HG03196 (cell line): ENCODE data around the gene SNX32.
"Not testable (repeated sequence)": the region's sequence is repeated elsewhere in the genome, so short reads cannot be mapped to it uniquely, and the experiment has no call there.

Experiments
- ATAC-seq: cut with Tn5 transposase; IDR thresholded peaks from one replicate; pipeline ENCODE4 v1.9.1; 2021; ENCODE audit not compliant: unreplicated experiment

The SNX32 gene

DNA sequence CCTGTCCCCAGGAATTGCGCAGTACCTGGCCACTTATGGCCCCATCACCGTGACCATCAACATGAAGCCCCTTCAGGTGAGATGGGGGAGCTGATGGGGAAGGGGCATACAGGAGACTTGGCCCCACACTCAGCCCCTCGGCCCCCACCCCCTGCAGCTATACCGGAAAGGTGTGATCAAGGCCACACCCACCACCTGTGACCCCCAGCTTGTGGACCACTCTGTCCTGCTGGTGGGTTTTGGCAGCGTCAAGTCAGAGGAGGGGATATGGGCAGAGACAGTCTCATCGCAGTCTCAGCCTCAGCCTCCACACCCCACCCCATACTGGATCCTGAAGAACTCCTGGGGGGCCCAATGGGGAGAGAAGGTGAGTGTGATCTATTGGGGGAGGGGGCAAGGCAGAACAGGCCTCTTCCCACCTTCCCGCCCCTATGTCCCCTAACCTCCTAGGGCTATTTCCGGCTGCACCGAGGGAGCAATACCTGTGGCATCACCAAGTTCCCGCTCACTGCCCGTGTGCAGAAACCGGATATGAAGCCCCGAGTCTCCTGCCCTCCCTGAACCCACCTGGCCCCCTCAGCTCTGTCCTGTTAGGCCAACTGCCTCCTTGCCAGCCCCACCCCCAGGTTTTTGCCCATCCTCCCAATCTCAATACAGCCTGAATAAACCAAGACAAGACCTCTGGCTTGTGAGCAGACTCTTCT lies 49.4 kb downstream of the SNX32 start:
- ATAC-seq: no peak

DNA sequence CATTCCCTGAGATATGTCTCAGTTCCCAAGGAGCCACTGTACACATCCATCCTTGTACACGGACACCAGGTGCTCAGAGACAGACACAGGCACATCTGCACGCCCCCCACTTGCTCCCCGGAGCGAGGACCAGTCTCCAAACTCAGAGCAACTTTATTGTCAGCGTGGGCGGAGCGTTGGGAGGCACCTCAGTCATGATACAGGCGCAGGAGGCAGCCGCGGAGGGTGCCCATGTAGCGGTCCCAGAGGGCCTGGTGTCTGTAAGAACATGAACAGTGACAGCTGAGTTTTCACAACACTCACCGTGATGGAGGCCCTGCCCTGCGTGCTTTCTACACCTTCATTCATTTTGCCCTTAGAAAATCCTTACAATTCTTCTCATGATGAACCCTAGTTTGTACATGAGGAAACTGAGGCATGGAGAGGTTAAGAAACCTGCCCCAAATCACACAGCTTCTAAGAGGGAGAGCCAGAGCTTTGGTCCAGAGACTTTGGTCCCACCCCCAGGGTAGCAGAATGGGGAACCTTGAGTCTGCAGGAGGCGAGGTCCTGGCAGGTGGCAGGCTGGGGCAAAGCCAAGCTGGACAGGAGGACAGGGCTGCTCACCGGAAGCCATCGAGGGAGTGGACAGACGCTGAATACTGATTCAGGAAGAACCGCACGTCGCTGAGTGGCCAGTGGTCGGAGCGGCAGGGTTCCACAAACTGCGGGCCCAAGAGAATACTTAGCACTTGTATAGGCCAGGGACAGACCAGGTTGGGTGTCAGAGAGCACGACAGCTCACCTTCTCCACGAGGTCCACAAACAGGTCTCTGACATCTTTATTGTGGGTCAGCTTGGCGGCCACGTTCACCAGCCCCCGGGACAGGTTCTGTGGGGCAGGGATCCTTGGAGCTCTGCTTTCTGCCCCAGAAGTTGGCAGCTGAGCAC lies 50.3 kb downstream of the SNX32 start:
- no peak for ATAC-seq

DNA sequence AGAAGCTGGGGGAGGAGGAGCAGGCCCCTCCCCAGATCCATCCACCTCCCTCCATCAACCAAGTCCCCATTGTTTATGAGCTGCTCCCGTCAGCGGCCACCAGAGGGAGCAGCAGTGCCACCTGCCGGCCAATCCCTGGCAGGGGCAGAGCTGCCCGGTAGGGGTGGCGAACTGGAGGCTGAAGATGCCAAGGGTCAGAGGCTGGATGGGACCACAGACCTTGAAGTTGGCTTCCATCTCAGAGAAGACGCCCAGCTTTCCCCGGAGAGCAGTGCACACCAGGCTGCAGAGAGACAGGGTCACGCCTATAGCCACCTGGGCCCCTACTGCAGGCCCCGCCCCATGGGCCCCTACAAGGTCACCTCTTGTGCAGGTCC lies 50.9 kb downstream of the SNX32 start:
- no peak for ATAC-seq

DNA sequence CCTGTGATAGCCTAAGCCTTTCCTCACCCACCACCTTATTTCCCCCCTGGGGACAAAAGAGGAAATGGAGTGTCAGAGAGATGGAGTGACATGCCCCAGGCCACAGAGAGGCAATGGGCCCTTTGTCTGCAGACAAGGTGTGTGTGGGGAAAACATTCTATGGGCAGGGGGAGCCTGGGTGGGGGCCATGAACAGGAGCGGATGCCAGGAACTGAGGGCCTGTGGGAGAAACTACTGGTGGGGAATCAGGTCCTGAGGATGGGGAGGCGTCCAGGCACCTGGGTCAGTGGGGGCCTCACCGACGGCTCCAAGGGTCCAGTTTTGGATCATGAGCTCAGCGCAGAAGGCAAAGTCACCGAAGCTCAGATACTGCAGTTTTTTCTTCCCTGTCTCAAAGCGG lies 51.5 kb downstream of the SNX32 start:
- ATAC-seq: no peak

DNA sequence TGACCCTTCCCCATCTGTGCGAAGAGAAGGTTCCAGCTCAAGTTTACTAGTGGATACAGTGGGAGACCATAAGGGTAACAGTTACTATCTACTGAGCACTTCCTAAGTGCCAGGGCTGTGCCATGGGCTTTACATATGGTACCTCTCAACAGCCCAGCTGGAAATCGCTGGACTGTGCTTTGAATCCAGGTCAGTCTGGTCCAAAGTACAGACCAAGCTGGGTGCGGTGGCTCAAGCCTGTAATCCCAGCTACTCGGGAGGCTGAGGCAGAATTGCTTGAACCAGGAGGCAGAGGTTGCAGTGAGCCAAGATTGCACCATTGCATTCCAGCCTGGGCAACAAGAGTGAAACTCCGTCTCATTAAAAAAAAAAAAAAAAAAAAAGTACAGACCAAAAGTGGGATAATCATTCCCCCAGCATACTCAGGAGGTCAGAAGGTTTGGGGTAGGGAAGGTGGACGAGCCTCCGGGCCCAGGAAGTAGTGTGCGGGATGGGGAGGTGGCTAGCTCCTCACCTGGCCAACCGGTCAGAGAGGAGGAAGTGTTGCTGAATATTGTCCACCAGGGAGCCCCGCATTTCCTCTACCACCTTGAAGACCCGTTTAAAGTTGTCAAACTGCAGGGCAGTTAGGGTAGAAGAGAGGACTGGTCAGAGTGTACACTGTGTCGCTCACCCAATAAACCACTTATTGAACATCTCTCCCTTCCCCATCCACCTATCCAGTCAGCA lies 52.2 kb downstream of the SNX32 start:
- no peak for ATAC-seq

DNA sequence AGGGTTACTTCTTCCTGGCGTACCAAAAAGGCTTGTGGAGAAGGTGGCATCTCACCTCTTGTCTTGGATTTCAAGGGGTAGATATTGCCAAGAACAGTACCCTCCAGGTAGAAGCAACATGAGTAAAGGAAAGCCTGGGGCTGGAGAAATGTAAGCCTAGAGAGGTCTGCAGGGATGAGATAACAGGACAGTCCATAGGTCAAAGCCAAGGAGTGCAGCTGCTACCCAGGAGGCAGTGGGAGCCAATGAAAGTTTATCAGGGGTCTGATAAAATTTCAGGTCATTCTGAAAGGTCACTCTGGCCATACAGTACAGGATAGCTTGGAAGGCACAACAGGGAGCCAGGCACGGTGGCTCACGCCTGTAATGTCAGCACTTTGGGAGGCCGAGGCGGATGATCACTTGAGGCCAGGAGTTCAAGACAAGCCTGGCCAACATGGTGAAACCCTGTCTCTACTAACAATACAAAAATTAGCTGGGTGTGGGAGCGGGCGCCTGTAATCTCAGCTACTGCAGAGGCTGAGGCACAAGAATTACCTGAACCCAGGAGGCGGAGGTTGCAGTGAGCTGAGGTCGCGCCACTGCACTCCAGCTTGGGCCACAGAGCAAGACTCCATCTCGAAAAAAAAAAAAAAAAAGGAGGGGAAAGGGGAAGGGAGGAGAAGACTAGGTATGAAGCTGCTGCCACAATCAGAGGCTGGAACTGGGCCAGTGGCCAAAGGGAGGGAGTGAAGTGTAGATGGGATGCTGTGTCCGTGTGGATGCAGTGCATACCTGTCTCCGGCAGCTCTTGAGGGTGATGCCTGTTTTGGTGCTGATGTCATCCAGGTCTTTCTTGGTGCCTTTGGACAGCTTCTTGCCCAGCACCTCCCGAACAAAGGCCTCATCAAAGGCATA lies 53.3 kb downstream of the SNX32 start:
- no peak for ATAC-seq

DNA sequence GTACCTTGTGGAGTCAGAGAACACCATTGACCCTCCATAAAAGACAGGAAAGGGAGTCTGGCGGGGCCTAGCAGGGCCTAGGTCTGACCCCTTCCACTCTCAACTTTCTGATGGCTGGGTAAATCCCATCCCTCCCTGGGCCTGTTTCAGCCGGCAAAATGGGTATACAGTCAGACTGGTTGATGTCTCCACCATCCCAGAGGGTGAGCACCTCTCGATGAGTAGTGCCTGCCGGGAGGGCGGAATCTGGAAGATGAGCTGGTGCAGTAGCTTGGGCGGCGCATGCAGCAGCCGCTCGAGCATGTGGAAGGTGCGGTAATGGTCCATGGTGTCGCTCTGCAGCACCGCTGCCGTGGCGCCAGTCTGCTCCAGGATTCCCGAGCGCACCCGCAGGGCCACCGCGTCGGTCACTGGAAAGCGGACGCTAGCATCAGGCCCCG lies 54.0 kb downstream of the SNX32 start:
- ATAC-seq: peak; percentile 1

DNA sequence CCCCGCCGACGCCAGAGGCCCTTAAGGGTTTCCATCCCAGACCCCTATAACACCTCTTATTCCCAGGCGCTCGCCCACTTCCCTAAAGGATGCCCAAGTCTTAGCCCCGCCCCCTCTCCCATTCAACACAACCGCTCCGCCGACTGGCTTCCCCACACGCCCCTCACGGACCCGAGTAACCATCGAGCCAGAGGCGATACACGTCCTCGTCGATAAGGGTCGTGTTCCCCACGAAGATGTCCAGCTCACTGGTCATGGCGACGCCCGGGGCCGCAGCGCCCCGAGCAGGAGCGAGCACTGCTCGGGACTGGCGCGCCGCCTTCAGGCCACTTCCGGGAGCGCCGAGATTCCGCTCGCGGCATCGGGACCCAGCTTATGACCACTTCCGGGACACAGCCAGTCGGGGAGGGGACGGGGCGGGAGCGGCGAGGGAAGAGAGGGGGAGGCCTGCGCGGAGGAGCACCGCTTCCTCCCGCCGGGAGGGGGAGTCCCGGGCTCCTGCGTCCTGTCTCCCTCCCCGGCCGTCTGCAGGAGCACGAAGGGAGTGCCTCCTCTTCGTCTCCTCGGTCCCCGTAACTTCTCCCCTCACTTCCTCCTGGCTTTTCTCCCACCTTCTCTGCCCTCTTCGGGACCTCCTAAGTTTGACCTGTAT lies 54.5 kb downstream of the SNX32 start, which contains the start of gene FIBP:
Gene FIBP, minus strand, starts transcription at position 309 of the 652 bp plus-strand sequence. Its CDS starts 53 bp downstream, at position 256.
- ATAC-seq: peak; percentile 43

DNA sequence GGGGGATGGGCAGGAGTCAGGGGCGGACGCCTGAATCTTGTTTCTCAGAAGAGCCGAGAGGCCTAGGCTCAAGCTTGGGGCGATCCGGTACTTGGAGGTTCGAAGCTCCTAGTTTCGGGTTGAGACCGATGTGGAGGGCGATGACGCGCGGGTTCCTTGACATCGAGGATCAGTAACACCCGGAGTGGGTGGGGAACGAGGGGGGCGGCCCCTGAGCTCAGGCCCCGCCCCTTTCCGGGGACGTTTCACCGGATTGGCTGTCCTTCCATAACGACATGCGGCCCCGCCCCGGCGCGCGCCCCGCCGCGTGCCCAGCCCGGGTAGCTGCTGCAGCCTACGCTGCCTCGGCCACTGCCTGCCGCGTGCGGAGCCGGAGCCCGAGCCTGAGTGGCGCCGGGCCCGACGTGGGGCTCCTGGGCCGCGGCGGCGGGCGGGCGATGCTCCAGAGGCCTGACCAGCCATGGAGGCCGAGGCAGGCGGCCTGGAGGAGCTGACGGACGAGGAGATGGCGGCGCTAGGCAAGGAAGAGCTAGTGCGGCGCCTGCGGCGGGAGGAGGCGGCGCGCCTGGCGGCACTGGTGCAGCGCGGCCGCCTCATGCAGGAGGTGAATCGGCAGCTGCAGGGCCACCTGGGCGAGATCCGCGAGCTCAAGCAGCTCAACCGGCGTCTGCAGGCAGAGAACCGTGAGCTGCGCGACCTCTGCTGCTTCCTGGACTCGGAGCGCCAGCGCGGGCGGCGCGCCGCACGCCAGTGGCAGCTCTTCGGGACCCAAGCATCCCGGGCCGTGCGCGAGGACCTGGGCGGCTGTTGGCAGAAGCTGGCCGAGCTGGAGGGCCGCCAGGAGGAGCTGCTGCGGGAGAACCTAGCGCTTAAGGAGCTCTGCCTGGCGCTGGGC lies 56.8 kb downstream of the SNX32 start, which contains the start of gene CCDC85B:
Gene CCDC85B, plus strand, starts transcription at position 350 of the 895 bp plus-strand sequence. Its CDS starts 111 bp downstream, at position 461.
- ATAC-seq: peak; percentile 43

DNA sequence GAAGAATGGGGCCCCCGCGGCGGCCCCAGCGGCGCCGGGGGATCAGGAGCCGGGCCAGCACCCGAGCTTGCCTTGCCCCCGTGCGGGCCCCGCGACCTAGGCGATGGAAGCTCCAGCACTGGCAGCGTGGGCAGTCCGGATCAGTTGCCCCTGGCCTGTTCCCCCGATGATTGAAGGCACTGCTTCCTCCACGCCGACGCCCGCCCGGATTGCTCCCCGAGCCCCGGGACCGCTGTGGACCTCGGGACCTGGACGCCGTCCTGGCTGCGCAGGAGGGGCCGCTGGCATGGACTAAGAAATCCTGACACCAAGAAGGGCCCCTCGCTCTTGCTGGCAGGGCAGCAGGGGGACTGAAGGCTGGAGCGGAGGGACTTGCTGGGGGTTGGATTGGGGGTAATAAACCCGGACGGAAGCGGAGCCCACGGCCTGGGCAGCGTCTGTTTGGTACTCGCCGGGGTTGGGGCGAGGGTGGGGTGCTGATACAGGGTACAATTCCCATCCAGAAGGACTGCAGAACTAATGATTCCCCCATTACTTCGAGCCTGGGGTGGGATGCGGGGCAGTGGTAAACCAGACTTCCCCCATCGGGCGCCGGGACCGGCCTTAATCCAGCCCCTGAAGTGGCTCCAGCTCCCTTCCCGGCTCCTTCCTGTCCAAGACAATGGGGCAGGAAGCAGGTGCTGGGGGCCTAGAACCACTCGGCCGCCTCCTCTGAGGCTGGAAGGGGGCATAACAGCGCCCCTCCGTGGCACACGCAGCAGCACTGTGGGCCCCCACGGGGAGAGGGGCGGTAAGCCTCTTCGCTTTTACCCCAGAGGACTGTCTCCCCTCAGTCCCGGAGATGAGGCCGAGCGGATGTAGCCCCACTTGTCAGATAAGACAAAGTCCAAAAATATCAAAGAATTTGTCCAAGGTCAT lies 57.7 kb downstream of the SNX32 start:
- no peak for ATAC-seq

DNA sequence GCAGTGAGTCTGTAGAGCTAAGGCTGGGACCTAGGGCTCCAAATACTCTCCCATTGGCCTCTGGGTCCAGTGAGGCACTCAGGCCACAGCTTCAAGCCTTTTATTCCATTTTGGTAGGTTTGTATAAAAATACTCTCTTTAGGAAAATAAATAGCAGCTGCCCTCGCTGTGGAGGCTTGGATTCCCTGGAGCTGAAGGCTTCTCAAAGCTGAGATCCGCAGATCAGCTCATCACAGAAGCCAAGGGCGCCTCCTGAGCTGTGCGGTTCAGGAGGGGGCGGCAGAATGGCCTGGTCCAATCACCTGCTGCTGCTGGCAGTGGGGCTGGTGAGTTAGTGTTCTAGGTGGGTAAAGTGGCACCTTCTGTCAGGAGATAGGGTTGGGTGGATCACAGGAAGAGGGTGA lies 58.4 kb downstream of the SNX32 start:
- ATAC-seq: not testable (repeated sequence)

DNA sequence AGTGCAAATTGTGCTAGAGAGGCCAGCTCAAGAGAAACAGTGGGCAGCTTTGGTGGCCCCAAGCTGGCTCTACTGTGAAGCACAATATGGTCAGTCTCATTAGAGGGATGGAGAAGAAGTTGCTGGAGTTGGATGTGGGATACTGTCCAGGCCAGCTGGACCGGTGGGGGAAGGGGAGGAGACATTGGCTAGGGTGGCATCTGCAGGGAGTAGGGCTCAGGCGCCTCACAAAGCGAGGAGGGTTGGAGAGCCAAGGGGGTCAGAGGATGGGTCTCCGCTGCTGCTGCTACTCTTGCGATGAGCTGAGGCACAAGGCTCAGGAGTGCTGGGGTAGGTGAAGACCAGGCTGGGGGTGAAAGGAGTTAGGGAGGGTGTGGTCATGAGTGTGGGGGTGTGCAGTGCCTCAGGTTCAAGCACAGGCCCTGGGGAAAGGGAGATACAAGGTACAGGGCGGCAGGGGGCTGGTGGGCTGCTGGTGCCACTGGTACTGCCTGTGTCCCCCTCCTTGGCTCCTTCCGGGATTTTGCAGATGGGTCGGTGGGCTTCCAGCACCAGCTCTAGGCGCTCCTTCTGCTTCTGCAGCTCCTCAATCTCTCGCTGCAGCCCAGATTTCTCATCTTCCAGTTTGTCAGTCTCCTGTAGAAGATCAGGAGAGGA lies 59.0 kb downstream of the SNX32 start:
- ATAC-seq: no peak

DNA sequence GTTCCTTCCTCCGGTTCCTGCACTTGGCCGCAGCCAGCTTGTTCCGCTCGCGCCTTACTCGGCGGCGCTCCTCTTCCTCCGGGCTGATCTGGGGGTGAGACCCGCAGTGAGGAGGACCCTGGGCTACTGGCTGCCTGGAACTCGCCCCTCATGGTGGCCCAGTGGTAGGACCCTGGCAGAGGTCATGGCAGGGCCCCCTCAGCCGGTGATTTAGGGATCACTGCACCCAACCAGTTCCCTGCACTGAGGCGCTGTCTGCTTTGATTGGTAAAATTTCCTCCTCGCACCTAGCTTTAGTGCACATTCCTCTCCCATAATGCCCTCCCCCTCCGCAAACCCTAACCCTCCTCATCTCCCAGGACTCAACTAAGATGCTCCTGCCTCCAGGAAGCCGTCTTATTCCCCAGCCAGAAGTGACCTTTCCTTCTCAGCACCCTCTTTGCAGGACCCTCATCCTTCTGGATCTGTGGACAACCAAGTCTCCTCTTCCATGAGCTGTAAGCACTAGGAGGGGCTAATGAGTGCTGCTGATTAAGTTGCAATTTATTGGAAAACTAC lies 60.4 kb downstream of the SNX32 start:
- ATAC-seq: no peak

DNA sequence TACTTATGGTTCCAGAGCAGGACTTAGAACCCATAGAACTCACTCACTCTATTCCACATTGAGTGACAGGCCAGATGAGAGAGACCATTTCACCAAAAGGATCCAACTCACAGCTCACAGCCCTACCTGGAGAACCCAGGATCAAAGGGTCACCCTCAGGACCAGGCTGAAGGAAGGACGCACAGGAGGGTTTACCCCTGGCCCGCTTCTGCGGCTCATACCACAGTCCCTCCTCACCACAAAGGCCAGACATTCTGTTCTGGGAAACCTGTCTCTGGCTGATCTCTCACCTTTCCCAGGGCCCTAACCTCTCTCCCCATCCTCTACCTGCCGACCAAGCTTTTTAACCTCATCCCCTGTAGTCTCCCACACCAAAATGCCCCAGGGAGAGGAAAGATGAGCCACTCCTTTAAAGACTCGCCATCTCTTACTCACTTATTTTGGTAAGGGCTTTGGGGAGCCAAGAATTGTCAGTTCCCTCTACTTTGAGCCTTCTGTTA lies 61.8 kb downstream of the SNX32 start:
- no peak for ATAC-seq

DNA sequence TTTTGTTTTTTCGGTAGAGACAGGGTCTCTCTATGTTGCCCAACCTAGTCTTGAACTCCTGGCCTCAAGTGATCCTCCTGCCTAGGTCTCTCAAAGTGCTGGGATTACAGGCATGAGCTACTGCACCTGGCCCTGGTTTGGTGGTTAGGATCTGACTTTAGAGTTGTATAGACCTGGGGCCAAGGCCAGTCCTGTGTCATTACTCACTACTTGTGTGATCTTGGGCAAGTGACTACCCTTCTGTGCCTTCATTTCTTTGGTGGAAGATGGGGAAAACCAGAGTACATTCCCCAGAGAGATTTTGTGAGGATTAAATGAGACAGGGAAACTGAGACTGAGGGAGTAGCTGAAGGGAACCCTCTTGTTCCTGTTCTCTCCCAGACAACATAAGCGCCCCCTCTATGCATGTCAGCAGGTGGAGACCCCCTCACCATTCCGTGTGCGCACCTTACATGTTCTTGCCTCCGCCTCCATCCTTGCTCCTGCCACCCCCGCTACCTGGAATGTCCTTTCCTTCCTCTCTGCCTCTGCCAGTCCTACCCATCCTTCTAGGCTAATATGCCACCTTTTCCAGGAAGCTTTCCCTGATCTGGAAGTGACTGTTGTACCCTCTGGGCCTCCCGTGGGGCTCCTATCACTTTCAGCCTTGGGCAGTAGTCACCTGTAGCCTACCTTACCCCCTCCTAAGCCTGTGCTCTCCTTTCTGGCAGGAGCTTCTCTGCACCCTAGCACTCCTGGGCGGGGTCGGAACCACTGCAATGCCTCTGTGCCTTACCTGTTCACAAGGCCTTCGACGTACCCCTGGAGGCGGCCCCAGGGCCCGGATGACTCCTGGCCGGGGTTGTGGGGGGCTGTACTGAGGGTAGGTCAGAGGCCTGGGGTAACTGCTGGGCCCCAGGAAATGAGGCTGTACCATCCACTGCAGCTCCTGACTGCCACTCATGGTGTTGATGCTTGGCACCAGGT lies 62.6 kb downstream of the SNX32 start:
- ATAC-seq: no peak
